Measurements from ENCODE around the gene ENDOV. TPM values are rescaled to one million over a fixed set of nuclear protein-coding genes. Genes with fewer than 3 reads are reported as not detected.

ENDOV gene
- total RNA-seq, 1 donor from 2014 or later: 28.1 TPM

DNA sequence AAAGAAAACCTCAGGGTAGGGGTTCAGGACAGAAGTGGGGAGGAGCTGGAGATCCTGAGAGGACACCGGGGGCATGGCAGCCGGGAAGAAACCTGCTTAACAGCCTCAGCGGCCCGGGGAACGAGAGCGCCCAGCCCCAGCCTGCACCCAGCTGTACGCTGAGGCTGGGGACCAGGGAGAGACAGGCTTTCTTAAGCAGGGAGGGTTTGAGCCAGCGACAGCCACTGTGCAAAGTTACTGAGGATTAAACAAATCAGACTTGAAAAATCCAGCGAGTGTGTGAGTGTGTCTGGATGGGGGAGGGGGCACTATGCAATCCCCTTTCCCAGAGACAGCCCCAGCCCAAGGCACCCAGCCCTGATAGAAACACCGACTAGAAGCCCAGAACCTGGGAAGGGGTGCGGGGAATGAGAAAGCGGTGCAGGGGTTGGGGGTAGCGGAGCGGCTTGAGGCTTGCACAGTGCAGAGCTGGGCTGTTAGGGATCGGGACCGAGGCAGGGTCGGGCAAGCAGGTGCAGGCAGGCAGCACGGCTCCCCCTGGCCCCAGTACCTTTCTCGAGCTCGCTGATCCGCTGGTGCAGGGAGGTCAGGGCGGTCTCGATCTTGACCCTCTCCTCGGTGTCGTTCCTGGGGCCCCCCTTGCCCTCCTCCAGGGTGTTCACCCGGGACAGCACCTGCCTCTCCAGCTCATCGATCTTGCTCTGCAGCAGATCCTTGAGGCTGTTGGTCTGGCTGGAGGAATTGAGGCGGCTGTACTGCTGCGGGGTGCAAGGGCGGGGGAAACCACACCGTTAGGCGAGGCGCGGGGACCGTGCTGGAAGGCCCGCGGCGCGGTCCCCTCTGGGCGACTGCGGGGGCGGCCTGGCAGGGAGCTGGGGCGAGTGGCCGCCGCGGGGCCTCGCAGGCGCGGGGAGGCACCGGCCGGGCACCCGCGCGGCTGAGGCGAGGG lies 60.3 kb downstream of the ENDOV start:
- H3K4me1 Mint-ChIP-seq: peaks cover 28% of the 10 kb centered on the region
- ATAC-seq (ENCODE audit: low read depth) (peak; percentile 9), DNase-seq (peak; percentile 22)
- intact Hi-C loops (cut with micrococcal nuclease): no loop called here
- no peaks in the 10 kb centered on the region for H3K36me3 Mint-ChIP-seq (ENCODE audit: low read depth)
- H3K9me3 Mint-ChIP-seq: no peaks in the 10 kb centered on the region
- peaks cover 61% of the 10 kb centered on the region for H3K27me3 Mint-ChIP-seq
- POLR2A ChIA-PET: interaction anchor here (2.5 to 3.1 kb wide), 2 partner anchors 21 kb away, joined by 11 to 12 read pairs; no protein-coding TSS in a partner anchor
- CTCF ChIA-PET: no interaction called here
- no peak overlapping the region for H3K27ac Mint-ChIP-seq
- TF ChIP-seq, protein P1, sequence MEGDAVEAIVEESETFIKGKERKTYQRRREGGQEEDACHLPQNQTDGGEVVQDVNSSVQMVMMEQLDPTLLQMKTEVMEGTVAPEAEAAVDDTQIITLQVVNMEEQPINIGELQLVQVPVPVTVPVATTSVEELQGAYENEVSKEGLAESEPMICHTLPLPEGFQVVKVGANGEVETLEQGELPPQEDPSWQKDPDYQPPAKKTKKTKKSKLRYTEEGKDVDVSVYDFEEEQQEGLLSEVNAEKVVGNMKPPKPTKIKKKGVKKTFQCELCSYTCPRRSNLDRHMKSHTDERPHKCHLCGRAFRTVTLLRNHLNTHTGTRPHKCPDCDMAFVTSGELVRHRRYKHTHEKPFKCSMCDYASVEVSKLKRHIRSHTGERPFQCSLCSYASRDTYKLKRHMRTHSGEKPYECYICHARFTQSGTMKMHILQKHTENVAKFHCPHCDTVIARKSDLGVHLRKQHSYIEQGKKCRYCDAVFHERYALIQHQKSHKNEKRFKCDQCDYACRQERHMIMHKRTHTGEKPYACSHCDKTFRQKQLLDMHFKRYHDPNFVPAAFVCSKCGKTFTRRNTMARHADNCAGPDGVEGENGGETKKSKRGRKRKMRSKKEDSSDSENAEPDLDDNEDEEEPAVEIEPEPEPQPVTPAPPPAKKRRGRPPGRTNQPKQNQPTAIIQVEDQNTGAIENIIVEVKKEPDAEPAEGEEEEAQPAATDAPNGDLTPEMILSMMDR (IDR thresholded peaks at IDR 0.05): no peak
- peak overlapping the region; percentile 71 for H3K4me3 Mint-ChIP-seq

DNA sequence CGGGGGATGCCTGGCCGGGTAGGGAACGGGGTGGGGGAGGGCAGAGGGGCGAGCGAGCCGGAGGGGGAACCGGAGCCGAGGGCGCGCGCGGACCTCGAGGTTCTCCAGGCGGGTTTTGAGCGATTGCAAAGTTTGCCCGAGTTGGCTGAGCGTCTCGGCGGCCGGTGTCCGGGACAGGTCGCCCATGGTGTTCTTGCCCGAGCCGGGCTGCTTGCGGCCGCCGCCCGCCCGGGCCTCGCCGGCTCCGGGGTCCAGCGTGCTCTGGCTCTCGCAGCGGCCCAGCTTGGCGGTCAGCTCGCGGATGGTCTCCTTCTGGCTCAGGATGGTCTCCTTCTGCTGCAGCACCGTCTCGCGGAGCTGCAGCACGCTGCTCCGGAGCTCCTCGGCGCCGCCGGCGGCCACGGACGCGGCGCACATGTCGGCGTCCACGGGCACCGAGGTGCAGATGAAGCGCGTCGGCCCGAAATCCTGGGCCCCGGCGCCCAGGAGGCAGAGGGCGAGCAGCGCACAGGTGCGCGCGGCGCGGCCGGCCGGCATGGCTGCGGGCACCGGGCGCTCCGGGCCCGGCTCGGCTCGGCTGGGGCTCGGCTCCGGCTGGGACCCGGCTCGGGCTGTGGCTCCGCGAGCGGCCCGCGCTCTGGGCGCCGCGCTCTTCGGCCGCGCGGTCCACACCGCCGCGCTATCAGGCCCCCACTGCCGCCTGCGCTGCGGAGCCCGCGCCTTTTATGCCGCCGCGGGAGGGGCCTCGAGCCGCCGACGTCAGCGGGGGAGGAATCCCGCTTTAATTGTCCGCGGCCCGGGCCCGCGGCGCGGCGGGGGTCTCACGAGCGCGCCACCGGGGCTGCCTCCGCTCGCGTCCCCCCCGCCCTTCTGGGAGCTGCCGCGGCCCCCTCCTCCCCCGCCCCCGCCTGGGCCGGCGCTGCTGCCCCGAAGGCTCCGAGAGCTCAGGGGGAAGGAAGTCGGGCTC lies 61.2 kb downstream of the ENDOV start, which contains the start of gene NPTX1:
TSS of gene NPTX1 (minus strand) at position 698 of the 967 bp plus-strand sequence. CDS start at position 537, 161 bp downstream.
- peak; percentile 19 for ATAC-seq (ENCODE audit: low read depth)
- Mint-ChIP-seq H3K27me3 (peaks cover 61% of the 10 kb centered on the region), H3K9me3 (no peaks in the 10 kb centered on the region), H3K27ac (no peak within 1 kb of the TSS), H3K4me1 (peaks cover 28% of the 10 kb centered on the region), H3K36me3 (ENCODE audit: low read depth) (no peaks in the 10 kb centered on the region), H3K4me3 (peak within 1 kb of the TSS; percentile 71)
- TF ChIP-seq, protein P1 (IDR thresholded peaks at IDR 0.05): no peak
- ChIA-PET CTCF (no interaction called here), POLR2A (interaction anchor here (3.1 kb wide), 1 partner anchor 22 kb away, joined by 12 read pairs; no protein-coding TSS in a partner anchor)
- DNase-seq: peak; percentile 26
- intact Hi-C loops (cut with micrococcal nuclease): loop anchor here (1.0 kb wide), 1 partner anchor 22 kb away; no protein-coding TSS in a partner anchor

DNA sequence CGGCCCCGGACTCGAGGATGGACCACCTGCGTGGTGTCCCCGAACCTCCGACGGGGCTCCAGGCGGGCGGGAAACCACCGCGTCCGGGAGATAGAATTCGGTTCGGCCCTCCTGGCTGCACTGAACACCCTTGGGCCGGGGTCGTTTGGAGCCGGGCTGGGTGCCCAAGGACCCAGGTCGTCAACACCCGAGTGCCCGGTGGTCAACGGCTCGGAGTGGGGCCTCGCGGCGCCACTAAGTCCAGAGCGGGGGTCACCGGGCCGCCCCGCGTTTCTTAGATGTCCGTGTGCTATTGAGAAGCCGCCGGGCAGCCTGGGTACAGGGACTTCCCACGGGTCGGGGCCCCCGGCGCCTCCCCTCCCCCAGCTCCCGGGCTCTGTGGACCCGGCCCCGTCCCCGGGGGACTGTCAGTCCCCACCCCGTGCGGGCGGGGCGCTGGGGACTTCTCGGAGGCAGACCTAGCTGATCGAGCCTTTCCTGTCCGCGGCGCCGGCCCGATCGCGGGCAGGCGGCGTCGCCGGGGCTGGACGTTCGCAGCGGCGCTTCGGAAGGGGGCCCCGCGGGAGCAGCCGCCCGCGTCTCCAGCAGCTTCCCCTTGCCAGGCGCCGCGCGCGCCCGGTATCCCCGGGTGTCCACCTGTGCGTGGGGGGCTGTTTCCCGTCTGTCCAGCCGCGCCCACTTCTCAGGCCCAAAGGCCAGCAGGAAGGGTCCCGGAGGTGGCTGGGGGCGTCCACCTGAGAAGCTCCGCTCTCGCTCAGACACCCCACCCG lies 62.1 kb downstream of the ENDOV start:
- peaks cover 22% of the 10 kb centered on the region for H3K4me1 Mint-ChIP-seq
- TF ChIP-seq, protein P1 (IDR thresholded peaks at IDR 0.05): no peak
- DNase-seq (peak; percentile 40), ATAC-seq (ENCODE audit: low read depth) (peak; percentile 53)
- CTCF ChIA-PET: no interaction called here
- intact Hi-C loops (cut with micrococcal nuclease): loop anchor here (1.0 kb wide), 1 partner anchor 23 kb away; no protein-coding TSS in a partner anchor
- no peaks in the 10 kb centered on the region for H3K9me3 Mint-ChIP-seq
- POLR2A ChIA-PET: interaction anchor here (1.0 to 3.1 kb wide), 2 partner anchors 19 to 23 kb away, joined by 4 to 12 read pairs; no protein-coding TSS in a partner anchor
- no peak overlapping the region for H3K4me3 Mint-ChIP-seq
- peaks cover 60% of the 10 kb centered on the region for H3K27me3 Mint-ChIP-seq
- H3K27ac Mint-ChIP-seq: no peak overlapping the region
- H3K36me3 Mint-ChIP-seq (ENCODE audit: low read depth): no peaks in the 10 kb centered on the region

DNA sequence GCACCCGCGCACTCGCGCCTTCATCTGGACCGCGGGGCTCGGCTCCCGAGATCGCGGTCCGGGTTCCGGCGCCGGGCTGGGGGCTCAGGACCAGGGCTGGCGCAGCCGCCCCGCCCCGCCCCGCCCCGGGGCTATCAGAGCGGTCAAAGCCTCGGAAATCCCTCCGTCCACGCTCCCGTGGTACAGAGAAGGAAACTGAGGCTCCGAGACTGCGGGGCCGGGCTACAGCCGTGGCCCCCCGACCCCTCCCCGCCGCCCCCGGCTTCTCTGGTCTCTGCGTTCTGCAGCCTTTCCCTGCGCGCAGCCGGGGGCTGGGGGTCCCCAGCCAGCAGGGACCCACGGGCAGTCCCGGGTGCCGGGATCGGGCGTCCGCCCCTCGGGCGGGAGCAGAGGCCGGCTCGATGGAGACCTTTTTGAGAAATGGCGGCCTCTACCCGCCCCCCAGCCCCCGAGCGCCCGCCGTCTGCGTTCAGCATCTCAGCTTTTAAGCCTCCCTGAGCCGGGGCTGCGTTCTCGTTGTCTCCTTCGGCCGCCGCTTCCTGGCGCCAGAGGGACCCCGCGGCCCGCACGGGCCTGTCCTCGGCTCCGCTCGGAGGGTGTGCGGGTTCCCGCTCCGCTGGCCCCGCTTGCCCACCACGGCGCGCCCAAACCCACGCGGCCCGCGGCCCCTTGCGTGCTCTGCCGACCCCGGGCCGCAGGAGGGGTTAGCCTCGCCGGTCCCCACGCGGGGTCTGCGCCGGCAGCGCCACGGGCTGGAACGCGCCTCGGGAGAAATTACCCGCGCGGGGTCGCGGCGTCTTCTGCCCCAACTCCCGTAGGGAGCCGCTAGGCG lies 62.9 kb downstream of the ENDOV start:
- DNase-seq (peak; percentile 32), ATAC-seq (ENCODE audit: low read depth) (no peak)
- Mint-ChIP-seq H3K4me3 (no peak overlapping the region), H3K4me1 (peaks cover 19% of the 10 kb centered on the region), H3K9me3 (no peaks in the 10 kb centered on the region), H3K36me3 (ENCODE audit: low read depth) (no peaks in the 10 kb centered on the region), H3K27me3 (peaks cover 62% of the 10 kb centered on the region), H3K27ac (no peak overlapping the region)
- intact Hi-C loops (cut with micrococcal nuclease): no loop called here
- ChIA-PET POLR2A (interaction anchor here (1.0 to 3.1 kb wide), 2 partner anchors 18 to 23 kb away, joined by 4 to 12 read pairs; no protein-coding TSS in a partner anchor), CTCF (no interaction called here)
- TF ChIP-seq, protein P1 (IDR thresholded peaks at IDR 0.05): no peak

Measured in activated B cell treated with CpG ODN at 0.5 μM for 24 hours (primary cell).